ENCODE measurements around the gene TNPO2. TPM values are rescaled to one million over a fixed set of nuclear protein-coding genes. Genes with fewer than 3 reads are reported as not detected.

The TNPO2 gene
- total RNA-seq, 1 donor from 2014 or later = 68.1 TPM

DNA sequence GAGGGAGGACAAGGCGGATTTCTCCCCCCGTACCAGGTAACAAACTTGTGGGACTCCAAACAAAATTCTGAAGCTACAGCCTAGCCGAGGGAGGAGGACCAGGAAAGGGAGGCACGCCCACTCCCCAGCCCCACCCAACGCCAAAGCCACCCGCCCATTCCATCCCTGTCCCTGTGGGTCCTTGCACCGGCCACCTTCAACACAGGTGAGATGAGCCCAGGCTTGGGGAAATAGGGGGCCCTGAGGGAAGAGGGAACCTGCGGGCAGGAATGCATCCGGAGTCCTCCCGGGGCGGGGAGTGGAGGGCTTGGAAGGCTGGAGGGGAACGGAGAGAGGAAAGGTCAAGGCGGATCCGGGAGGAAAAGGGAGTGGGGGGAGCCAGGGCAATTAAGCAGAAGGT lies 27.9 kb upstream of the TNPO2 start, which contains the start of gene BEST2:
Gene BEST2 (plus strand): TSS at position 157 of the 400 bp plus-strand sequence. CDS start 802 bp downstream, outside the sequence.
- H3K4me1 Mint-ChIP-seq (ENCODE audit: unreplicated experiment) = peaks cover 8% of the 10 kb centered on the region
- DNase-seq (ENCODE audit: low spot score) = no peak
- TF ChIP-seq CTCF (IDR thresholded peaks at IDR 0.05; ENCODE audit: unreplicated experiment) = no peak
- no peak within 1 kb of the TSS for H3K4me3 Mint-ChIP-seq (ENCODE audit: unreplicated experiment)
- H3K27ac Mint-ChIP-seq (ENCODE audit: unreplicated experiment) = no peak within 1 kb of the TSS
- no peaks in the 10 kb centered on the region for H3K9me3 Mint-ChIP-seq (ENCODE audit: unreplicated experiment)
- peaks cover 11% of the 10 kb centered on the region for H3K27me3 Mint-ChIP-seq (ENCODE audit: unreplicated experiment)
- peaks cover 12% of the 10 kb centered on the region for H3K36me3 Mint-ChIP-seq (ENCODE audit: low read depth, unreplicated experiment)

DNA sequence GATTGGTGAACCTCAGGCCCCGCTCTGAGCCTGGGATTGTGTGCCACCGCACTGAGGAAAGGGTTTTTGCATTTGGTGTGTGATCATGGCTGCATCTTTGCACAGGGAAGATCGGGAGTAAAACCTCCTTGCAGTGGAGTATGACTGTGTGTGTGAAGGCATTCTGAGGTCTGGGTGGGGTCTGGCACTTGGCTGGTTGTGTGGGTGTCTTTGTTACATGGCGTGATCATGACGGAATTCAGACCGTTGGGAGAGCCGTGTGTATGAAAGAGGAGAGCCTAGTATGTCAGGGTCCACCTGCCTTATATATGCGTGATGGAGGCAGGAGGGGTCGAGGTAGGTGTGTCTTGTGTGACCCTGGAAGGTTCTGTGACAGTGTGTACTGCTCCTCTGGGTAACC lies 27.1 kb upstream of the TNPO2 start:
- H3K4me1 Mint-ChIP-seq (ENCODE audit: unreplicated experiment) = peaks cover 8% of the 10 kb centered on the region
- peaks cover 10% of the 10 kb centered on the region for H3K27me3 Mint-ChIP-seq (ENCODE audit: unreplicated experiment)
- no peak overlapping the region for H3K4me3 Mint-ChIP-seq (ENCODE audit: unreplicated experiment)
- DNase-seq (ENCODE audit: low spot score) = no peak
- TF ChIP-seq CTCF (IDR thresholded peaks at IDR 0.05; ENCODE audit: unreplicated experiment) = no peak
- H3K36me3 Mint-ChIP-seq (ENCODE audit: low read depth, unreplicated experiment) = peaks cover 12% of the 10 kb centered on the region
- H3K27ac Mint-ChIP-seq (ENCODE audit: unreplicated experiment) = no peak overlapping the region
- no peaks in the 10 kb centered on the region for H3K9me3 Mint-ChIP-seq (ENCODE audit: unreplicated experiment)

DNA sequence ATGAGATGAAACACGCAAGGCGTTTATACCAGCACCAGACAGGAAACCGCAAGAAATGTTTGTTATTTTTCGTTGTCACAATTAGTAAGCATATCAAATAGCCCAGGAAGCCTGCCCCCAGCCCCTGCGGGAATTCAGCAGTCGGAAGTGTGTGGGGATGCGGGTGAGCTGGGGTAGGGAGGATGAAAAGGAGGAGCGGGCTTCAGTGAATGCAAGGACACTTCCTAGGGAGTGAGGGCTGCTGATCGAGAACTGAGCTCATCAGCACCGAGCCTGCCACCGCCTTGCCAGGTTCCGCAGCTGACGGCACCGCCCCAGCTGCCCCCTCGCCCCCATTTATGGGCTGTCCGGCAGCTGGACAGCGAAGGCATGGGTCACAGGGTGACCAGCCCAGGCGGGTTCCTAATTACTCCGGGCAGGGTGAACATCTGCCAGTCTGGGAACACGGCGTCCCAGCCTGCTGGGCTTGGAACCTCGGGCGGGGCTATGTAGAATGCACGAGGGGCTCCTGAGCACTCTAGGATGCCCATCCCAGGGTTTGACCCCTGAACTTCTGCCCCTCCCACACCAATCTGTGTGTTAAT lies 26.3 kb upstream of the TNPO2 start:
- H3K4me1 Mint-ChIP-seq (ENCODE audit: unreplicated experiment) = peaks cover 8% of the 10 kb centered on the region
- DNase-seq (ENCODE audit: low spot score) = no peak
- H3K36me3 Mint-ChIP-seq (ENCODE audit: low read depth, unreplicated experiment) = peaks cover 13% of the 10 kb centered on the region
- no peaks in the 10 kb centered on the region for H3K9me3 Mint-ChIP-seq (ENCODE audit: unreplicated experiment)
- TF ChIP-seq CTCF (IDR thresholded peaks at IDR 0.05; ENCODE audit: unreplicated experiment) = no peak
- H3K4me3 Mint-ChIP-seq (ENCODE audit: unreplicated experiment) = no peak overlapping the region
- H3K27ac Mint-ChIP-seq (ENCODE audit: unreplicated experiment) = no peak overlapping the region
- H3K27me3 Mint-ChIP-seq (ENCODE audit: unreplicated experiment) = peaks cover 11% of the 10 kb centered on the region

DNA sequence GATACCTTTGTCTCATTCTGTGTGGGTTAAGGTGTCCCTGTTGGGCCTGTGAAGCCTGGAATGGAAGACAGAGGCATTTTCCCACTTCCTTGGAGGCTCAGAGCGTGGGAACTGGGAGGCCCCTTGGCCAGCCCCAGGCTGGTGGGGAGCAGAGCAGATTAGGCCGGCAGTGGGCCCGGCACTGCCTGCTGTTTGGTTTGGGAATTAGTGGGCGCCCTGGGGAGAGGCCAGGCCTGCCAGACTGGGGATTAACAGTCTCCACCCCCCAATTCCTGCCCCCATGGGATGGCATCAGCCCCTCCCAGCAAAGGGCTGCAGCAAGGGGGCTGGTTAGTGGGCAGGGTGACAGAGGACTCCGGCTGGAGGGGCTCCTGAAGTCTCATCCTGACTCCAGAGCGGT lies 24.8 kb upstream of the TNPO2 start:
- H3K27me3 Mint-ChIP-seq (ENCODE audit: unreplicated experiment) = peaks cover 11% of the 10 kb centered on the region
- peaks cover 8% of the 10 kb centered on the region for H3K4me1 Mint-ChIP-seq (ENCODE audit: unreplicated experiment)
- no peak for DNase-seq (ENCODE audit: low spot score)
- no peaks in the 10 kb centered on the region for H3K9me3 Mint-ChIP-seq (ENCODE audit: unreplicated experiment)
- no peak for TF ChIP-seq CTCF (IDR thresholded peaks at IDR 0.05; ENCODE audit: unreplicated experiment)
- no peak overlapping the region for H3K27ac Mint-ChIP-seq (ENCODE audit: unreplicated experiment)
- H3K36me3 Mint-ChIP-seq (ENCODE audit: low read depth, unreplicated experiment) = peaks cover 22% of the 10 kb centered on the region
- H3K4me3 Mint-ChIP-seq (ENCODE audit: unreplicated experiment) = peak overlapping the region; percentile 29

- H3K27me3 Mint-ChIP-seq (ENCODE audit: unreplicated experiment) = peaks cover 9% of the 10 kb centered on the region
- no peak for DNase-seq (ENCODE audit: low spot score)
- no peaks in the 10 kb centered on the region for H3K4me1 Mint-ChIP-seq (ENCODE audit: unreplicated experiment)
- TF ChIP-seq CTCF (IDR thresholded peaks at IDR 0.05; ENCODE audit: unreplicated experiment) = no peak
- H3K9me3 Mint-ChIP-seq (ENCODE audit: unreplicated experiment) = no peaks in the 10 kb centered on the region
- peaks cover 31% of the 10 kb centered on the region for H3K36me3 Mint-ChIP-seq (ENCODE audit: low read depth, unreplicated experiment)
- H3K27ac Mint-ChIP-seq (ENCODE audit: unreplicated experiment) = no peak overlapping the region
- no peak overlapping the region for H3K4me3 Mint-ChIP-seq (ENCODE audit: unreplicated experiment)
Measured at GRCh38 chr19:12745166-12745897, 21.6 kb upstream of the TNPO2 start.
